Neural cell (in vitro differentiated cells): Measurements from ENCODE around the gene CCDC107. TPM values are rescaled to one million over a fixed set of nuclear protein-coding genes. Genes with fewer than 3 reads are reported as not detected.

Experiments used
- H2AFZ ChIP-seq: fragments of 200-600, 300-800 bp; sonication (generic), shearing (Covaris generic); 2 replicates; pipeline ENCODE4 v1.6.0; 2014; ENCODE audit warnings: low read depth, mild to moderate bottlenecking, antibody characterized with exemption, low read length, moderate library complexity
- H3F3A ChIP-seq: fragments of 200-600 bp; shearing (Covaris generic); 2 replicates; pipeline ENCODE4 v1.6.1; 2016; ENCODE audit warnings: mild to moderate bottlenecking, moderate library complexity, mixed read lengths, antibody characterized with exemption, low read length; ENCODE audit not compliant: insufficient read depth, poor library complexity, severe bottlenecking
- H3K27ac ChIP-seq: fragments of 200-600, 300-800 bp; sonication (generic), shearing (Covaris generic); 2 replicates; pipeline ENCODE4 v1.5.1; 2014; ENCODE audit warnings: mild to moderate bottlenecking, low read length, moderate library complexity
- H3K27me3 ChIP-seq: fragments of 300-800, 200-600 bp; sonication (generic), shearing (Covaris generic); 2 replicates; pipeline ENCODE4 v1.6.0; 2014; ENCODE audit warnings: mild to moderate bottlenecking, low read depth, low read length, moderate library complexity; ENCODE audit not compliant: insufficient read depth
- H3K36me3 ChIP-seq: fragments of 300-800, 200-600 bp; sonication (generic), shearing (Covaris generic); 2 replicates; pipeline ENCODE4 v1.5.1; 2014; ENCODE audit warnings: mild to moderate bottlenecking, antibody characterized with exemption, low read length, moderate library complexity; ENCODE audit not compliant: insufficient read depth
- H3K4me2 ChIP-seq: fragments of 300-800, 200-600 bp; sonication (generic), shearing (Covaris generic); 2 replicates; pipeline ENCODE4 v1.6.0; 2014; ENCODE audit warnings: mild to moderate bottlenecking, low read length
- H3K4me3 ChIP-seq: fragments of 300-800, 200-600 bp; sonication (generic), shearing (Covaris generic); 2 replicates; pipeline ENCODE4 v1.5.1; 2014; ENCODE audit warnings: mild to moderate bottlenecking, low read length, moderate library complexity
- H3K79me2 ChIP-seq: fragments of 200-600 bp; shearing (Covaris generic); replicated peaks from 2 replicates; pipeline ENCODE4 v1.6.0; 2014; ENCODE audit warnings: mild to moderate bottlenecking, low read length, moderate library complexity; ENCODE audit not compliant: insufficient read depth
- H3K9ac ChIP-seq: fragments of 300-800, 200-600 bp; sonication (generic), shearing (Covaris generic); 2 replicates; pipeline ENCODE4 v1.6.1; 2016; ENCODE audit warnings: mild to moderate bottlenecking, low read length, mixed read lengths
- H3K9me2 ChIP-seq: fragments of 200-600 bp; shearing (Covaris generic); 2 replicates; pipeline ENCODE4 v1.6.1; 2016; ENCODE audit warnings: mild to moderate bottlenecking, low read length, mixed read lengths; ENCODE audit not compliant: insufficient read depth
- H3K9me3 ChIP-seq: fragments of 200-600, 300-800 bp; sonication (generic), shearing (Covaris generic); 2 replicates; pipeline ENCODE4 v1.6.1; 2016; ENCODE audit warnings: mild to moderate bottlenecking, mixed run types, low read length, moderate library complexity, mixed read lengths
- H4K20me1 ChIP-seq: fragments of 200-600 bp; shearing (Covaris generic); 2 replicates; pipeline ENCODE4 v1.6.1; 2016; ENCODE audit warnings: mild to moderate bottlenecking, mixed run types; ENCODE audit not compliant: insufficient read depth
- CTCF ChIP-seq: fragments of 450-650 bp; IDR thresholded peaks from 2 replicates; pipeline ENCODE4 v1.5.1; 2014; ENCODE audit warnings: antibody characterized with exemption, mild to moderate bottlenecking, moderate library complexity; ENCODE audit not compliant: poor library complexity, severe bottlenecking
- EP300 ChIP-seq: fragments of 450-650 bp; conservative IDR thresholded peaks from 2 replicates; pipeline ENCODE4 v1.6.1; 2014; ENCODE audit warnings: antibody characterized with exemption, mild to moderate bottlenecking, moderate library complexity; ENCODE audit not compliant: poor library complexity, severe bottlenecking
- EZH2 ChIP-seq: fragments of 200-600, 300-800 bp; shearing (Covaris generic), sonication (generic); IDR thresholded peaks from 2 replicates; pipeline ENCODE4 v1.6.1; 2014; ENCODE audit warnings: antibody characterized with exemption, low read length, borderline replicate concordance, mild to moderate bottlenecking; ENCODE audit not compliant: insufficient read depth, poor library complexity, severe bottlenecking
- MXI1 ChIP-seq: fragments of 450-650 bp; conservative IDR thresholded peaks from 2 replicates; pipeline ENCODE4 v1.6.1; 2014; ENCODE audit warnings: antibody characterized with exemption, mild to moderate bottlenecking; ENCODE audit not compliant: poor library complexity, severe bottlenecking
- POLR2AphosphoS5 ChIP-seq: IDR thresholded peaks from 2 replicates; pipeline ENCODE4 v1.6.1; 2012
- RAD21 ChIP-seq: fragments of 450-650 bp; conservative IDR thresholded peaks from 2 replicates; pipeline ENCODE4 v1.6.1; 2014; ENCODE audit warnings: antibody characterized with exemption, mild to moderate bottlenecking, moderate library complexity
- REST ChIP-seq: IDR thresholded peaks from 2 replicates; pipeline ENCODE4 v1.6.1; 2012; ENCODE audit warnings: borderline replicate concordance
- SMC3 ChIP-seq: fragments of 450-650 bp; conservative IDR thresholded peaks from 2 replicates; pipeline ENCODE4 v1.6.1; 2014; ENCODE audit warnings: antibody characterized with exemption, mild to moderate bottlenecking, moderate library complexity; ENCODE audit not compliant: poor library complexity
- TAF1 ChIP-seq: IDR thresholded peaks from 2 replicates; pipeline ENCODE4 v1.6.1; 2012; ENCODE audit warnings: low read depth
- polyA plus RNA-seq: library from polyadenylated mRNA; depleted of rRNA; stranded (reverse); fragments of >200 nt; gene quantifications from 2 replicates; pipeline ENCODE4 v1.2.3, GENCODE V29; 2014

CCDC107 gene
- polyA plus RNA-seq, 1 donor from 2014 or later, result 41.4 TPM

DNA sequence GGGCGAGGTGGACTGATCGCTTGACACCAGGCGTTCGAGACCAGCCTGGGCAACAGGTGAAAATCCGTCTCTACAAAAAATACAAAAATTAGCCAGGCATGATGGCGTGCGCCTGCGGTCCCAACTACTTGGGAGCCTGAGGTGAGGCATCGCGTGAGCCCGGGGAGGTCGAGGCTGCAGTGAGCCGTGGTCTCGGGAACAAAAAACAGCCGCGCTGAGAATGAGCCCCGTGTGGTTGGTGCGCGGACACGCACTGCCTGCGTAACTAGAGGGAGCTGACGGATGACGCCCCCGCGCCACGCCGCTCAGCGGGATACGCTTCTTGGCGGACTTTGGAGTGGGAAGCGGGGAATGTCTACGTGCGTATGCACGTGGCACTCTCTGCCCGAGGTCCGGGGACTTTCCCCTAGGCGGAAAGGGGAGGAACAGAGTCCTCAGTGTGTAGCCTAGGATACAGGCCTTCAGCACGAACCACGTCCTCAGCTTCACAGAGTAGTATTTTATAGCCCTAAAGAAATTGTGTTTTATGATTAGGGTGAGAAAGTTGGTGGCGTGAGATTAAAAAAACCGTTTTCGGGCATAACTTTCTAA is 451 bp upstream of the CCDC107 start, which contains the start of gene RMRP:
Gene RMRP, minus strand, starts transcription at position 474 of the 591 bp plus-strand sequence.
- Histone ChIP-seq H2AFZ (peak within 1 kb of the TSS; percentile 88), H3K4me3 (peak within 1 kb of the TSS; percentile 80), H3K36me3 (peaks cover 8% of the 10 kb centered on the region), H3K27ac (peak within 1 kb of the TSS; percentile 97), H4K20me1 (no peaks in the 10 kb centered on the region), H3K9me3 (no peaks in the 10 kb centered on the region), H3K27me3 (no peaks in the 10 kb centered on the region), H3K79me2 (peaks cover 6% of the 10 kb centered on the region), H3K9ac (peak within 1 kb of the TSS; percentile 97), H3F3A (no peaks in the 10 kb centered on the region), H3K9me2 (no peaks in the 10 kb centered on the region), H3K4me2 (peak within 1 kb of the TSS; percentile 78)
- TF ChIP-seq MXI1 (peak; percentile 96), TAF1 (no peak), EZH2 (no peak), RAD21 (peak; percentile 41), CTCF (peak; percentile 65), REST (peak; percentile 48), EP300 (peak; percentile 61), SMC3 (peak; percentile 49), POLR2AphosphoS5 (peak; percentile 76)

DNA sequence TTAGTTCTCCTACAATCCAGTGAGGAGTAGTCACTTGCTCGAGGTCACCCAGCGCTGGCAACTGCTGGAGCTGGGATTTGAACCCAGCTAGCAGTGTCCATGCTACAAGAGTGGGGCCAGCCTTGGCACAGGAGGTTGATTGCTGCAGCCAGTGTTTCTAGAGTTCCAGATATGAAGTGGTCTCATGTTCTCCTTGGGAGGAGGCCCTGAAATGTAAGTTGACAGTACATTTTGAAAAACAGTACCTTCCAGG is 802 bp downstream of the CCDC107 start:
- Histone ChIP-seq H4K20me1 (no peaks in the 10 kb centered on the region), H3K9me2 (no peaks in the 10 kb centered on the region), H3K9me3 (no peaks in the 10 kb centered on the region), H3K27ac (peak overlapping the region; percentile 97), H3K9ac (peak overlapping the region; percentile 97), H3F3A (no peaks in the 10 kb centered on the region), H3K4me2 (peak overlapping the region; percentile 71), H2AFZ (peak overlapping the region; percentile 88), H3K4me3 (peak overlapping the region; percentile 80), H3K79me2 (peaks cover 6% of the 10 kb centered on the region), H3K27me3 (no peaks in the 10 kb centered on the region), H3K36me3 (peaks cover 8% of the 10 kb centered on the region)
- TF ChIP-seq TAF1, result no peak
